Ectodermal cell (in vitro differentiated cells): ENCODE results near the gene HAPLN2.
A peak's percentile ranks its signal among the peaks of the same experiment; 100 is the strongest.

ENCODE experiments used
- H3K27ac ChIP-seq: 2 replicates; pipeline ENCODE4 v1.7.0; 2013; ENCODE audit warnings: mild to moderate bottlenecking, low read depth, low read length; ENCODE audit not compliant: insufficient read depth, poor library complexity, severe bottlenecking
- H3K27me3 ChIP-seq: 2 replicates; pipeline ENCODE4 v1.7.0; 2013; ENCODE audit warnings: mild to moderate bottlenecking, low read length; ENCODE audit not compliant: insufficient read depth, control insufficient read depth, poor library complexity, severe bottlenecking
- H3K36me3 ChIP-seq: one replicate; pipeline ENCODE4 v1.7.0; 2013; ENCODE audit warnings: low read length; ENCODE audit not compliant: control insufficient read depth, insufficient read depth
- H3K4me1 ChIP-seq: one replicate; pipeline ENCODE4 v1.7.0; 2013; ENCODE audit warnings: low read length; ENCODE audit not compliant: control insufficient read depth, insufficient read depth
- H3K4me3 ChIP-seq: 2 replicates; pipeline ENCODE4 v1.7.0; 2013; ENCODE audit warnings: low read depth, low read length, control low read depth; ENCODE audit not compliant: insufficient read depth
- H3K9me3 ChIP-seq: 2 replicates; pipeline ENCODE4 v1.7.0; 2013; ENCODE audit warnings: mild to moderate bottlenecking, low read length, moderate library complexity; ENCODE audit not compliant: control insufficient read depth
- WGBS, 2 experiments: methylation state at CpG; one replicate each; pipeline ENCODE4 v1.1.7; 2013; ENCODE audit warnings: missing lambda C conversion rate in 2 of 2; 5-methylcytosine and 5-hydroxymethylcytosine counted together

The HAPLN2 gene

DNA sequence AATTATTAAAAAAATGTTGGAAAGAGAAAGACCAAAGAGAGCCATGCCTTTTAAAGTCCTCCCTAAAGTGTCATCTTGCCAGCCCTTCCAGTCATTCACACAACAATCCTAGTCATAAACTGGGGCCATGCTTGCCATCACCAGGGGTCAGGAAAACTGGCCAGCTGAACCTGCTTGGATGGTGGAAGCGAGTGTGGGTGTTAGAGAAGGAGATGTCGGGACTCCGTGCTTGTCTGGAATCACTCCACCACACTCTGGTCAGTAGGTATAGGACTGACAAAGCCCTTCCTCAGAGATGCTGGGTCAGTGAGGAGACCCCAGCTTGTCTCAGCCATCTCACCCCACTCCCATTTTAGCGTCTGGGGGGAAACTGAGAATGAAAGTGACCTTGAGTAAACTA, 3.3 kb upstream of the HAPLN2 start:
- Histone ChIP-seq H3K4me1 (no peaks in the 10 kb centered on the region), H3K27ac (no peak overlapping the region), H3K36me3 (no peaks in the 10 kb centered on the region), H3K4me3 (no peak overlapping the region), H3K27me3 (peaks cover 27% of the 10 kb centered on the region), H3K9me3 (no peaks in the 10 kb centered on the region)
- 75 to 79% methylated on average over 4 of the region's 4 CpGs for WGBS, 2 experiments

DNA sequence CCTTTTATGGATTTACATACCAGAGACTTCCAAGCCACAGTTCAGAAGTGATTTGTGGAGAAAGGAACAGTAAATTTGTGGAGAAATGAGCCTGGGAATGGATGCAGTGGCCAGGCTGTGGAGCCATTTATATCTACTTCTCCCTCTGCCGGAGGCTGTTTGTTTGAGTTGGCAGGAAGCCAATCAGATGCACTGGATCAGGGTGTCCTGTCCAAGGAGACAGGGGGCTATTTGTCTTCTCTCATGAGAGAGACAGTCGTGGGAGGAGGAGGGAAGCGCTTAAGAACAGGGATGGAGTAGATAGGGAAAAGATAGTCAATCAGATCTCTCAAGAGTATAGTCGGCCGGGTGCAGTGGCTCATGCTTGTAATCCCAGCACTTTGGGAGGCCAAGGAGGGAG, 2.8 kb upstream of the HAPLN2 start:
- Histone ChIP-seq H3K4me1 (no peaks in the 10 kb centered on the region), H3K27ac (no peak overlapping the region), H3K27me3 (peaks cover 32% of the 10 kb centered on the region), H3K36me3 (no peaks in the 10 kb centered on the region), H3K4me3 (no peak overlapping the region), H3K9me3 (no peaks in the 10 kb centered on the region)
- 71 to 73% methylated on average over 5 of the region's 5 CpGs for WGBS, 2 experiments

DNA sequence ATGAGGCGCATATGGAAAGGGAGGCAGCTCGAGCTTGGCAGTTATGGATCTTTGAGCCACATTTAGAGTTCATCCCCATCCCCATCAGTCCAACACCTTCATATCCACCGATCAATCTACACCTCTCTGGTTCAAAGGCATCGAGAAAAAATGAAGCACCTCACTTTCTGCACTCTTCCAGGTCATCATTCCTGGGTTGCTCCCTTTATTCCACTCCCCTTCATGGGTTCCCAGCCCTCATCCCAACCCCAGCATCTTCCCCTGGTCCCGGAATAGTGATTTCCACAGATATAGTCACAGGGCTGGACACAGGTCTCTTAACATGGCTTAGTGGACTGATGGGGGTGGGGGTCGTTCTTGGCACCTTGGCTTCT, 354 bp downstream of the HAPLN2 start:
- Histone ChIP-seq H3K27ac (no peak overlapping the region), H3K4me1 (peaks cover 5% of the 10 kb centered on the region), H3K4me3 (no peak overlapping the region), H3K9me3 (no peaks in the 10 kb centered on the region), H3K36me3 (no peaks in the 10 kb centered on the region), H3K27me3 (peaks cover 63% of the 10 kb centered on the region)
- WGBS, 2 experiments, result 30 to 33% methylated on average over 6 of the region's 6 CpGs

DNA sequence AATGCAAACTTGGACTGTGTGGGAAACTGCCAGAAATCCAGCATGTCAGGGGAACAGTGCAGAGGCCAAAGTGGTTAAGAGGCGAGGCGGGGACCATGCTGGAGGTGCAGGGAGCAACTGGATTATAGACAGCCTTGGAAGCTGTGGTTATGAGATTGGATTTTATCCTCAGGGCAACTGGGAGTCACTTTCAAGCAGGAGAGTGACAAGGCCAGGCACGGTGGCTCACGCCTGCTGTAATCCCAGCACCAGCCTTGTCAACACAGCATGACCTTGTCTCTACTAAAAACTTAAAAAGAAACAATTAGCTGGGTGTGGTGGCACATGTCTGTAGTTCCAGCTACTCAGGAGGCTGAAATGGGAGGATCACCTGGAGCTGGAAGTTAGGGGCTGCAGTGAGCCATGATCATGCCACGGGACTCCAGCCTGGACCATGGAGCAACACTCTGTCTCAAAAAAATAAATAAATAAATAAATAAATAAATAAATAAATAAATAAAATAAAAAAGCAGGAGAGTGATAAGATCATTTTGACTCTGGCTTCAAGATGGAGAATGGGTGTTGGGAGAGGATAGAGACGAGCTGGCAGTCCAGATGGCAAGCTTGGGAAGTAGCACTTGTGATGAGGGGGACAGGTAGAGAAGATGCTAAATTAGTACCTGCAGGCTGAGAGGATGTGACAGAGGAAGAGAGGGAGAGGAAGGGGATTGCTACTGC, 3.5 kb downstream of the HAPLN2 start:
- no peaks in the 10 kb centered on the region for H3K9me3 ChIP-seq
- no peaks in the 10 kb centered on the region for H3K36me3 ChIP-seq
- no peak overlapping the region for H3K4me3 ChIP-seq
- H3K27me3 ChIP-seq, result peaks cover 88% of the 10 kb centered on the region
- 66 to 71% methylated on average over 5 of the region's 6 CpGs for WGBS, 2 experiments
- H3K27ac ChIP-seq, result no peak overlapping the region
- H3K4me1 ChIP-seq, result peaks cover 9% of the 10 kb centered on the region

DNA sequence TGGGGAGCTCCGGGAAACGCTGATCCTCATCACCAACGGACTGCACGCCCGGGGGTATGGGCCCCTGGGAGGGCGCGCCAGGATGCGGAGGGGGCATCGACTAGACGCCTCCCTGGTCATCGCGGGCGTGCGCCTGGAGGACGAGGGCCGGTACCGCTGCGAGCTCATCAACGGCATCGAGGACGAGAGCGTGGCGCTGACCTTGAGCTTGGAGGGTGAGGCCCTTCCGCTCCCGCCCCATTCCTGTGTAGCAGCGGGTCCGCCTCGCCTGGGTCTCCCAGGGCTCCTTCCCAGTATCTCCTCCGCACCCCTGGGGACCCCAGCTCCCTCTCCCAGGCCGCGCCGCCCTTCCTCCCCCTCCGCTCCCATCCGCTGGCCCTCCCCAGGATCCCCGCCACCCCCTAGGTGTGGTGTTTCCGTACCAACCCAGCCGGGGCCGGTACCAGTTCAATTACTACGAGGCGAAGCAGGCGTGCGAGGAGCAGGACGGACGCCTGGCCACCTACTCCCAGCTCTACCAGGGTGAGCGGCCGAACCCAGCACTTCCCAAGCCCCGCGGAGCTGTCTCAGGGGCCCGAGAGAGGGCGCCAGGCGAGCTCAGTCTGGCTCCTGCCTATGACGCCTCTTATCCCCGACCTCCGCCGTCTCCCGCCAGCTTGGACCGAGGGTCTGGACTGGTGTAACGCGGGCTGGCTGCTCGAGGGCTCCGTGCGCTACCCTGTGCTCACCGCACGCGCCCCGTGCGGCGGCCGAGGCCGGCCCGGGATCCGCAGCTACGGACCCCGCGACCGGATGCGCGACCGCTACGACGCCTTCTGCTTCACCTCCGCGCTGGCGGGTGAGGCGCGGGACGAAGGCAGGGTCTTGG, 5.0 kb downstream of the HAPLN2 start:
- peaks cover 83% of the 10 kb centered on the region for H3K27me3 ChIP-seq
- peaks cover 9% of the 10 kb centered on the region for H3K4me1 ChIP-seq
- 2 to 3% methylated on average over 87 of the region's 87 CpGs for WGBS, 2 experiments
- H3K4me3 ChIP-seq, result peak overlapping the region; percentile 32
- H3K9me3 ChIP-seq, result no peaks in the 10 kb centered on the region
- no peaks in the 10 kb centered on the region for H3K36me3 ChIP-seq
- no peak overlapping the region for H3K27ac ChIP-seq

DNA sequence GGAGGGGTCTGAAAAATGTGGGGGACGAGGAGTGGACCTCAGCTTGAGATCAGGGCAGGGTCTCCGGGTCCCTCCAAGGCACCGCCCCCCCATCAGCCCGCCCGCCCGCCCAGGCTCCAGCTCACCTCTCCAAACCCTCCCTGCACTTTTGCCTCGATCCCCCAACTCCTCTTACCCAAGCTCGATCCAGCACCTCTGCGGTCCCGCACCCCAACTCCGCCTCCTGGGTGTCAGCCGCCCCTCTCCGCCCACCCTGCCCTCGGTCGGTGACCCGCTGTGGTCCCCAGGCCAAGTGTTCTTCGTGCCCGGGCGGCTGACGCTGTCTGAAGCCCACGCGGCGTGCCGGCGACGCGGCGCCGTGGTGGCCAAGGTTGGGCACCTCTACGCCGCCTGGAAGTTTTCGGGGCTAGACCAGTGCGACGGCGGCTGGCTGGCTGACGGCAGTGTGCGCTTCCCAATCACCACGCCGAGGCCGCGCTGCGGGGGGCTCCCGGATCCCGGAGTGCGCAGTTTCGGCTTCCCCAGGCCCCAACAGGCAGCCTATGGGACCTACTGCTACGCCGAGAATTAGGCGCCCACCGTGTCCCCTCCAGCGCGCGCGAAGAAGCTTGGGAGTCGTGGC, 5.7 kb downstream of the HAPLN2 start:
- Histone ChIP-seq H3K4me1 (peaks cover 9% of the 10 kb centered on the region), H3K27ac (no peak overlapping the region), H3K36me3 (no peaks in the 10 kb centered on the region), H3K4me3 (peak overlapping the region; percentile 32), H3K27me3 (peaks cover 76% of the 10 kb centered on the region), H3K9me3 (no peaks in the 10 kb centered on the region)
- 2 to 3% methylated on average over 52 of the region's 55 CpGs for WGBS, 2 experiments

DNA sequence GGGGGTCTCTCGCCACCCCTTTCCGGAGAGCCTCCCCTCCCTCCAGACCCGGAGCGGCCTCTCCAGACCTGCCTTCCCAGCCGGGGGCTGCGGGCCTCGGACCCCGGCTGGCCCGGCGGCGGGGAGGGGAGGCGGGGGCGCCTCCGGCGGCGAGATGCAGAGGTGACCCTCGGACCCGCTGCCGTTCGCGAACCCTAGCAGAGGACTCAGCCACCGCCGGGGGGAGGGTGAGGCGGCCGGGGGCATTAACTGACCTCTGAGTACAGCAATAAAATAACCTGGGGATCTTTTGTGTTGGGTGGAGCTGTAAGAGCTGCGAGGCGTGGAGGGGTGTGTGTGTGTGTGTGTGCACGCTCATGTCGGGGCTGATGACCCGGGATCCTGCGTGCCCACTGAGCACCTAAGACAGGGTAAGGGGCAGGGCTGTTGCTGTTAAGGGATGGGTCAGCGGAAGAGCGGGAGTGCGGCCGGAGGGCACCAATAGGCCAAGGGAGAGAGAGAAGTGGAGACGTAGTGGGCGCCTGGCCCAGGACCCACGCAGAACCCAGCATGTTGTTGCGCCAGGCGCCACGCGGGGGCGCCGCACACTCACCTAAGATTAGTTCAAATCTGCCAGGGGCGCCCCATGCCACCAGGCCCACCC, 6.3 kb downstream of the HAPLN2 start:
- H3K9me3 ChIP-seq, result no peaks in the 10 kb centered on the region
- peak overlapping the region; percentile 0 for H3K4me3 ChIP-seq
- H3K4me1 ChIP-seq, result peaks cover 9% of the 10 kb centered on the region
- peaks cover 73% of the 10 kb centered on the region for H3K27me3 ChIP-seq
- no peak overlapping the region for H3K27ac ChIP-seq
- 2 to 4% methylated on average over 45 of the region's 45 CpGs for WGBS, 2 experiments
- H3K36me3 ChIP-seq, result no peaks in the 10 kb centered on the region

DNA sequence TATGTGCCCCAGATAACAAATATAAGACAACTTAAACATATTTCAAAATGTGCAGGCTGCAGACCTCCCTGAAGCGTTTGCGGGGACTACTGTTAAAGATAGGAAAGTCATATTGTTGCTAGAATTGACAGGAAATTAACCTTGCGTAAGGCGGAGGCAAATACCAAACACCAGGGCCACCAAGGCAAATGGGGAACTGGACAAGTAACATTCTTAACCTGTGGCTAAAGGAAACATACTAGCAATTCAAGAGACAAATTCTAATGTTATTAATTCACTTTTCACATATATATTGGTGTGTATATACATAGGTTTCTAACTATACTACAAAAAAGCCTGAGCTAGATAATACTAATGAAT, 6.8 kb downstream of the HAPLN2 start:
- WGBS, 2 experiments, result 48 to 49% methylated on average over 4 of the region's 4 CpGs
- Histone ChIP-seq H3K4me1 (peaks cover 9% of the 10 kb centered on the region), H3K27me3 (peaks cover 73% of the 10 kb centered on the region), H3K9me3 (no peaks in the 10 kb centered on the region), H3K4me3 (no peak overlapping the region), H3K27ac (no peak overlapping the region), H3K36me3 (no peaks in the 10 kb centered on the region)

DNA sequence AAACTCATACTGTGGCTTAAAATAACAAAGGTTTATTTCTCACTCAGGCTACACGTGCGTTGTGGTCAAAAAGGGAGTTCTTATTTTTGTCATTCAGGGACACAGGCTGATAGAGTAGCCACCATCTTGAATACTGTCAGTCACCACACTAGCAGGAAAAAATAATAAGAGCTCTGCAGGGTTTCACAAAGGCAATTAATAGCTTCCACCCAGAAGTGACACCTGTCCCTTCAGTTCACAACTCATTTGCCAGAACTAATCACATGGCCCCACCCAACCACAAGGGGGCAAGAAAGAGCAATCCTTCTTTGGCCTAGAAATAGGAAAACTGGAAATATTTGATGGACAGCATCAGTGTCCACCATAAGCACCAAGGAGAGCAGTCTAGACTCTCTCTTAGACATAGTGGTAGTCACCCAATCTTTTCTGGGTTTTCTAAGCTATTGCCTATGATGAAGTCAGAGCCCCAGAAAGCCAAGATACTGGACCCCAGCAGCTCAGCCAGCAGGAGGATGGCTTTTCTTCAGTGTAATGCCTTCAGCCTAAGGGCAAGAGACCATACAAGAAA, 8.2 kb downstream of the HAPLN2 start:
- WGBS, 2 experiments, result 82 to 86% methylated on average over 2 of the region's 2 CpGs
- Histone ChIP-seq H3K27me3 (peaks cover 71% of the 10 kb centered on the region), H3K4me1 (peaks cover 9% of the 10 kb centered on the region), H3K27ac (no peak overlapping the region), H3K36me3 (no peaks in the 10 kb centered on the region), H3K9me3 (no peaks in the 10 kb centered on the region), H3K4me3 (no peak overlapping the region)
